GM12875 (cell line): Measurements from ENCODE around the gene UBL4B.
"Not testable (repeated sequence)": the region's sequence is repeated elsewhere in the genome, so short reads cannot be mapped to it uniquely, and the experiment has no call there.

ENCODE experiments used
- H3K4me3 ChIP-seq: one replicate; pipeline ENCODE4 v1.5.1; 2011; ENCODE audit warnings: low read depth, low read length, control low read depth
- CTCF ChIP-seq: IDR thresholded peaks from 2 replicates; pipeline ENCODE4 v1.5.1; 2011; ENCODE audit warnings: low read depth, mild to moderate bottlenecking, control low read depth, inconsistent platforms, low read length, moderate library complexity, borderline replicate concordance; ENCODE audit not compliant: insufficient read depth

Gene UBL4B

GRCh38 chr1:110068646-110069403, 43.4 kb upstream of the UBL4B start:
- H3K4me3 ChIP-seq: no peak overlapping the region
- no peak for TF ChIP-seq CTCF

GRCh38 chr1:110069404-110070281, 42.6 kb upstream of the UBL4B start:
- no peak overlapping the region for H3K4me3 ChIP-seq
- TF ChIP-seq CTCF: no peak

GRCh38 chr1:110070282-110070669, 42.0 kb upstream of the UBL4B start:
- no peak for TF ChIP-seq CTCF
- H3K4me3 ChIP-seq: no peak overlapping the region

- TF ChIP-seq CTCF: no peak
- H3K4me3 ChIP-seq: no peak within 1 kb of the TSS
Observed at GRCh38 chr1:110070671-110071242, 41.5 kb upstream of the UBL4B start, which contains the start of gene ALX3. ALX3 (minus strand) TSS chr1:110070672; CDS start chr1:110070612, 60 bp downstream.

GRCh38 chr1:110074166-110074565, 38.1 kb upstream of the UBL4B start:
- no peak overlapping the region for H3K4me3 ChIP-seq
- no peak for TF ChIP-seq CTCF

- H3K4me3 ChIP-seq: no peak overlapping the region
- TF ChIP-seq CTCF: no peak
Observed at GRCh38 chr1:110076789-110077500, 35.3 kb upstream of the UBL4B start.

GRCh38 chr1:110079995-110080394, 32.2 kb upstream of the UBL4B start:
- not testable (repeated sequence) for H3K4me3 ChIP-seq
